DND-41 (cell line): ENCODE data around the gene HSPA1B.

Experiments used
- ATAC-seq: fragments of 200-7000 bp; cut with Tn5 transposase; 3 replicates; pipeline ENCODE4 v1.9.1; 2021; ENCODE audit warnings: low read depth; ENCODE audit not compliant: insufficient read depth
- DNase-seq: peaks from one replicate; pipeline ENCODE4 v3.0.0-alpha.2; 2020
- H2AFZ ChIP-seq: 2 replicates; pipeline ENCODE4 v1.6.0; 2012; ENCODE audit warnings: low read depth, low read length
- H3K27ac ChIP-seq: 2 replicates; pipeline ENCODE4 v1.5.1; 2012; ENCODE audit warnings: low read length, inconsistent platforms
- H3K27me3 ChIP-seq: fragments of 200-600 bp; sonication (generic); 2 replicates; pipeline ENCODE4 v1.6.0; 2012; ENCODE audit warnings: low read length, mild to moderate bottlenecking, inconsistent platforms; ENCODE audit not compliant: insufficient read depth, poor library complexity
- H3K36me3 ChIP-seq: 2 replicates; pipeline ENCODE4 v1.5.1; 2012; ENCODE audit warnings: low read length, inconsistent platforms; ENCODE audit not compliant: insufficient read depth
- H3K4me1 ChIP-seq: 2 replicates; pipeline ENCODE4 v1.5.1; 2012; ENCODE audit warnings: mild to moderate bottlenecking, low read length; ENCODE audit not compliant: insufficient read depth
- H3K4me2 ChIP-seq: 2 replicates; pipeline ENCODE4 v1.6.0; 2012; ENCODE audit warnings: mild to moderate bottlenecking, moderate library complexity, low read length, inconsistent platforms; ENCODE audit not compliant: insufficient read depth
- H3K4me3 ChIP-seq, 2 experiments: fragments of 200-600 bp in 1 of 2; shearing (Covaris generic) in 1 of 2; 2 replicates each; pipeline ENCODE4 v1.5.1; 2012 to 2016; ENCODE audit warnings: inconsistent platforms in 2 of 2, low read length in 2 of 2, mild to moderate bottlenecking in 2 of 2, low read depth in 1 of 2, moderate library complexity in 1 of 2
- H3K79me2 ChIP-seq: 2 replicates; pipeline ENCODE4 v1.6.0; 2012; ENCODE audit warnings: low read length, inconsistent platforms; ENCODE audit not compliant: insufficient read depth
- H3K9ac ChIP-seq: 2 replicates; pipeline ENCODE4 v1.6.0; 2012; ENCODE audit warnings: low read depth, mild to moderate bottlenecking, inconsistent platforms, low read length, moderate library complexity
- H3K9me3 ChIP-seq: 2 replicates; pipeline ENCODE4 v1.5.1; 2012; ENCODE audit warnings: low read length, moderate library complexity, mild to moderate bottlenecking, inconsistent platforms; ENCODE audit not compliant: insufficient read depth, severe bottlenecking
- H4K20me1 ChIP-seq: 2 replicates; pipeline ENCODE4 v1.6.0; 2012; ENCODE audit warnings: low read length; ENCODE audit not compliant: insufficient read depth
- EZH2 ChIP-seq: IDR thresholded peaks from 3 replicates; pipeline ENCODE4 v1.6.1; 2012; ENCODE audit warnings: borderline replicate concordance, low read depth, mild to moderate bottlenecking, moderate library complexity, low read length, inconsistent platforms; ENCODE audit not compliant: severe bottlenecking
- TF ChIP-seq, protein P1 (sequence below): IDR thresholded peaks from 2 replicates; pipeline ENCODE4 v1.5.1; 2012; ENCODE audit warnings: borderline replicate concordance, low read length, moderate library complexity, mild to moderate bottlenecking; ENCODE audit not compliant: poor library complexity, severe bottlenecking; ENCODE audit errors: extremely low read depth

Gene HSPA1B

DNA sequence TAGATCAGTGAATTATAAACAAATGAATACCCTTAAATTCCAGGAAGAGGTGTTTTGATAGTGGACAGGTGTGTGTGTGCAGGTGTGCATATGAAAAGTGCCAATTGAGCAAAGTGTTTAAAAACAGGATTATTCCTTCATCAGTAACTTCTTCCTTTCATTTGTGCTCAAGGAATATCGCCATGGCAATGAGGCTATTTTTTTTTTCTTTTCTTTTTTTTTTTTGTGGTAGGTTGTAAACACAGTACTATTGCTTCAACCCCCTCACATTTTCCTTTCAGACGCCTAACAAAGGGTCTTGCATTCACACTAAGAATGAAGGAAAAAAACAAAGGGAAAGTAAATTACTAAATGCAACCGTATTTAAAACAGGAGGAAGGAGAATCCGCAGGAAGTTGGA lies 2.0 kb upstream of the HSPA1B start:
- Histone ChIP-seq H3K27me3 (no peaks in the 10 kb centered on the region), H4K20me1 (no peaks in the 10 kb centered on the region; the same call in 1 of the 2 replicates), H2AFZ (no peak overlapping the region), H3K4me2 (no peak overlapping the region), H3K4me1 (peaks cover 47% of the 10 kb centered on the region), H3K9ac (no peak overlapping the region), H3K79me2 (peaks cover 18% of the 10 kb centered on the region), H3K36me3 (no peaks in the 10 kb centered on the region), H3K4me3 (no peak overlapping the region), H3K27ac (no peak overlapping the region; the same call in 1 of the 2 replicates), H3K9me3 (no peaks in the 10 kb centered on the region)
- DNase-seq (no peak), ATAC-seq (no peak)
- TF ChIP-seq, protein P1, sequence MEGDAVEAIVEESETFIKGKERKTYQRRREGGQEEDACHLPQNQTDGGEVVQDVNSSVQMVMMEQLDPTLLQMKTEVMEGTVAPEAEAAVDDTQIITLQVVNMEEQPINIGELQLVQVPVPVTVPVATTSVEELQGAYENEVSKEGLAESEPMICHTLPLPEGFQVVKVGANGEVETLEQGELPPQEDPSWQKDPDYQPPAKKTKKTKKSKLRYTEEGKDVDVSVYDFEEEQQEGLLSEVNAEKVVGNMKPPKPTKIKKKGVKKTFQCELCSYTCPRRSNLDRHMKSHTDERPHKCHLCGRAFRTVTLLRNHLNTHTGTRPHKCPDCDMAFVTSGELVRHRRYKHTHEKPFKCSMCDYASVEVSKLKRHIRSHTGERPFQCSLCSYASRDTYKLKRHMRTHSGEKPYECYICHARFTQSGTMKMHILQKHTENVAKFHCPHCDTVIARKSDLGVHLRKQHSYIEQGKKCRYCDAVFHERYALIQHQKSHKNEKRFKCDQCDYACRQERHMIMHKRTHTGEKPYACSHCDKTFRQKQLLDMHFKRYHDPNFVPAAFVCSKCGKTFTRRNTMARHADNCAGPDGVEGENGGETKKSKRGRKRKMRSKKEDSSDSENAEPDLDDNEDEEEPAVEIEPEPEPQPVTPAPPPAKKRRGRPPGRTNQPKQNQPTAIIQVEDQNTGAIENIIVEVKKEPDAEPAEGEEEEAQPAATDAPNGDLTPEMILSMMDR = no peak
- no peak for TF ChIP-seq EZH2

DNA sequence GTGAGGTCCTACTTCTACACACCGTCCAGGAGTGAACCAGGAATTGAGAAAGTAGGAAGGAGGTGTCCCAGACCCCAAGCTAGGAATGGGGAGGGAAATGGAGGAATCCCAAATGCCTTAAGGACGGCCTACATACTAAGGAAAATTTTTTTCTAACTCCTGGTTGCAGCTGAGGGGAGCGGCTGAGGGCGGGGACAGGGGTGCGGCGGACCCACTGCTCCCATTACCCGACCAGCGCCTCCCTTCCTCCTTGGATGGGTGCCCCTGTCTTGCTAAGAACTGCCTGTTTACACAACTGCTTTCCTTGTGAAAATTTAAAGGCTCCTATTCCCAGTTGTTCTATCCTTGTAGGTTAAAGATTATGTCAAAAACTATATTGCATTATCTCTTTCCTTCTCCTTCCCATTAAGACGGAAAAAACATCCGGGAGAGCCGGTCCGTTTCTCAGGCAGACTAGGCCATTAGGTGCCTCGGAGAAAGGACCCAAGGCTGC lies 699 bp upstream of the HSPA1B start:
- peak overlapping the region; percentile 93 for H3K4me2 ChIP-seq
- DNase-seq = peak; percentile 70
- H3K9ac ChIP-seq = peak overlapping the region; percentile 85
- peak overlapping the region; percentile 32 to 69; a peak in 3 of 4 replicates for H3K4me3 ChIP-seq
- ATAC-seq = peak; percentile 43
- no peak for TF ChIP-seq EZH2
- TF ChIP-seq, protein P1 = no peak
- H3K9me3 ChIP-seq = no peaks in the 10 kb centered on the region
- no peaks in the 10 kb centered on the region; the same call in 1 of the 2 replicates for H4K20me1 ChIP-seq
- no peaks in the 10 kb centered on the region for H3K36me3 ChIP-seq
- peak overlapping the region; percentile 89 for H3K27ac ChIP-seq
- peaks cover 31% of the 10 kb centered on the region for H3K79me2 ChIP-seq
- peak overlapping the region; percentile 83 for H2AFZ ChIP-seq
- H3K27me3 ChIP-seq = no peaks in the 10 kb centered on the region
- peaks cover 48% of the 10 kb centered on the region for H3K4me1 ChIP-seq

DNA sequence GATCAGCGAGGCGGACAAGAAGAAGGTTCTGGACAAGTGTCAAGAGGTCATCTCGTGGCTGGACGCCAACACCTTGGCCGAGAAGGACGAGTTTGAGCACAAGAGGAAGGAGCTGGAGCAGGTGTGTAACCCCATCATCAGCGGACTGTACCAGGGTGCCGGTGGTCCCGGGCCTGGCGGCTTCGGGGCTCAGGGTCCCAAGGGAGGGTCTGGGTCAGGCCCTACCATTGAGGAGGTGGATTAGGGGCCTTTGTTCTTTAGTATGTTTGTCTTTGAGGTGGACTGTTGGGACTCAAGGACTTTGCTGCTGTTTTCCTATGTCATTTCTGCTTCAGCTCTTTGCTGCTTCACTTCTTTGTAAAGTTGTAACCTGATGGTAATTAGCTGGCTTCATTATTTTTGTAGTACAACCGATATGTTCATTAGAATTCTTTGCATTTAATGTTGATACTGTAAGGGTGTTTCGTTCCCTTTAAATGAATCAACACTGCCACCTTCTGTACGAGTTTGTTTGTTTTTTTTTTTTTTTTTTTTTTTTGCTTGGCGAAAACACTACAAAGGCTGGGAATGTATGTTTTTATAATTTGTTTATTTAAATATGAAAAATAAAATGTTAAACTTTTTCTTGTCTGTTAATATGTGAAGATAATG lies 2.2 kb downstream of the HSPA1B start:
- ATAC-seq = no peak
- no peaks in the 10 kb centered on the region for H3K9me3 ChIP-seq
- no peak for DNase-seq
- H3K4me3 ChIP-seq = peak overlapping the region; percentile 62 to 73; a peak in 3 of 4 replicates
- H3K4me2 ChIP-seq = peak overlapping the region; percentile 72
- peak overlapping the region; percentile 69 for H3K9ac ChIP-seq
- peaks cover 54% of the 10 kb centered on the region for H3K4me1 ChIP-seq
- H3K27me3 ChIP-seq = no peaks in the 10 kb centered on the region
- peaks cover 47% of the 10 kb centered on the region for H3K79me2 ChIP-seq
- 0 out of 2 replicates have a peak overlapping the region, but pooled peaks have one; percentile 65 for H2AFZ ChIP-seq
- TF ChIP-seq, protein P1 = peak; percentile 65
- TF ChIP-seq EZH2 = no peak
- H4K20me1 ChIP-seq = no peaks in the 10 kb centered on the region; the same call in 1 of the 2 replicates
- no peaks in the 10 kb centered on the region; the same call in 1 of the 2 replicates for H3K36me3 ChIP-seq
- peak overlapping the region; percentile 87 for H3K27ac ChIP-seq
